Mesothelial cell of epicardium (in vitro differentiated cells): ENCODE measurements around the gene CEP70. TPM values are rescaled to one million over a fixed set of nuclear protein-coding genes. Genes with fewer than 3 reads are reported as not detected.
"Not testable (repeated sequence)": the region's sequence is repeated elsewhere in the genome, so short reads cannot be mapped to it uniquely, and the experiment has no call there.

Experiments
- DNase-seq, 2 experiments: peaks; one replicate each; pipeline ENCODE4 v3.0.0; 2021; ENCODE audit warnings: low spot score in 2 of 2; ENCODE audit not compliant: unreplicated experiment in 2 of 2
- H3K27ac Mint-ChIP-seq: 2 replicates; pipeline ENCODE4 v1.8.0; 2021; ENCODE audit warnings: mixed read lengths
- H3K27me3 Mint-ChIP-seq: 2 replicates; pipeline ENCODE4 v1.8.0; 2021; ENCODE audit warnings: low read depth, mixed read lengths
- H3K36me3 Mint-ChIP-seq: 2 replicates; pipeline ENCODE4 v1.8.0; 2021; ENCODE audit warnings: mixed read lengths
- H3K4me1 Mint-ChIP-seq: 2 replicates; pipeline ENCODE4 v1.8.0; 2021; ENCODE audit warnings: mixed read lengths
- H3K4me3 Mint-ChIP-seq: 2 replicates; pipeline ENCODE4 v1.8.0; 2021; ENCODE audit warnings: mild to moderate bottlenecking, moderate library complexity, mixed read lengths
- H3K9me3 Mint-ChIP-seq: 2 replicates; pipeline ENCODE4 v1.8.0; 2021; ENCODE audit warnings: mixed read lengths
- total RNA-seq: library from RNA; stranded (reverse); gene quantifications from 3 replicates; pipeline ENCODE4 v1.2.1, GENCODE V29; 2021
- TF ChIP-seq, protein P1 (sequence below): fragments of 200-600 bp; sonication (generic); IDR thresholded peaks from one replicate; pipeline ENCODE4 v1.5.0; 2021; ENCODE audit warnings: antibody characterized with exemption; ENCODE audit not compliant: unreplicated experiment

Gene CEP70
- total RNA-seq, 1 donor from 2014 or later: 51.5 TPM

DNA sequence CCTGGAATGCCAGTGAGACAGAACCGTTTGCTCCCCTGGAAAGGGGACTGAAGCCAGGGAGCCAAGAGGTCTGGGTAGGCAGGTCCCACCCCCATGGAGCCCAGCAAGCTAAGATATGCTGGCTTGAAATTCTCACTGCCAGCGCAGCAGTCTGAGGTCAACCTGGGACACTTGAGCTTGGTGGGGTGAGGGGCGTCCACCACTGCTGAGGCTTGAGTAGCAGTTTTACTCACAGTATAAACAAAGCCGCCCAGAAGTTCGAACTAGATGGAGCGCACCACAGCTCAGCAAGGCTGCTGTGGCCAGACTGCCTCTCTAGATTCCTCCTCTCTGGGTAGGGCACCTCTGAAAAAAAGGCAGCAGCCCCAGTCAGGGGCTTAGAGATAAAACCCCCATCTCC is 33.6 kb downstream of the CEP70 start:
- no peak for DNase-seq
- H3K4me3 Mint-ChIP-seq: no peak overlapping the region
- peaks cover 99% of the 10 kb centered on the region for H3K36me3 Mint-ChIP-seq
- no peaks in the 10 kb centered on the region for H3K27me3 Mint-ChIP-seq
- H3K4me1 Mint-ChIP-seq: no peaks in the 10 kb centered on the region
- peaks cover 69% of the 10 kb centered on the region for H3K9me3 Mint-ChIP-seq
- TF ChIP-seq, protein P1, sequence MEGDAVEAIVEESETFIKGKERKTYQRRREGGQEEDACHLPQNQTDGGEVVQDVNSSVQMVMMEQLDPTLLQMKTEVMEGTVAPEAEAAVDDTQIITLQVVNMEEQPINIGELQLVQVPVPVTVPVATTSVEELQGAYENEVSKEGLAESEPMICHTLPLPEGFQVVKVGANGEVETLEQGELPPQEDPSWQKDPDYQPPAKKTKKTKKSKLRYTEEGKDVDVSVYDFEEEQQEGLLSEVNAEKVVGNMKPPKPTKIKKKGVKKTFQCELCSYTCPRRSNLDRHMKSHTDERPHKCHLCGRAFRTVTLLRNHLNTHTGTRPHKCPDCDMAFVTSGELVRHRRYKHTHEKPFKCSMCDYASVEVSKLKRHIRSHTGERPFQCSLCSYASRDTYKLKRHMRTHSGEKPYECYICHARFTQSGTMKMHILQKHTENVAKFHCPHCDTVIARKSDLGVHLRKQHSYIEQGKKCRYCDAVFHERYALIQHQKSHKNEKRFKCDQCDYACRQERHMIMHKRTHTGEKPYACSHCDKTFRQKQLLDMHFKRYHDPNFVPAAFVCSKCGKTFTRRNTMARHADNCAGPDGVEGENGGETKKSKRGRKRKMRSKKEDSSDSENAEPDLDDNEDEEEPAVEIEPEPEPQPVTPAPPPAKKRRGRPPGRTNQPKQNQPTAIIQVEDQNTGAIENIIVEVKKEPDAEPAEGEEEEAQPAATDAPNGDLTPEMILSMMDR: no peak
- no peak overlapping the region for H3K27ac Mint-ChIP-seq

DNA sequence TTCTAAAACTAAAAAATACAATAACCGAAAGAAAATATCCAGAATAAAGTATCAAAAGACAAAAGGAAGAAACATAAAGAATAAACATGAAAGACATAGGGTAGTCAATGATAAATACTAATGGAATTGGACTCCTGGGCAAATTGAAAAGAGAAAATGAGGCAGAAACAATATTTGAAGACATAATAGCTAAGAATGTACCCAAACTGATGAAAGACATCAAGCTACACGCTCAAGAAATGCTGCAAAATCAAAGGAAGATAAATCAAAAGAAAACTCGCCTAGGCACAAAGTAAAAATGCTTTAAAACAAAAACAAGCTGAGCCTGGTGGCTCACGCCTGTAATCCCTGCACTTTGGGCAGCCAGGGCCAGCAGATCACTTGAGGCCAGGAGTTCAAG is 34.9 kb downstream of the CEP70 start:
- H3K9me3 Mint-ChIP-seq: peaks cover 63% of the 10 kb centered on the region
- H3K36me3 Mint-ChIP-seq: peaks cover 98% of the 10 kb centered on the region
- TF ChIP-seq, protein P1: no peak
- H3K4me3 Mint-ChIP-seq: no peak overlapping the region
- H3K27me3 Mint-ChIP-seq: no peaks in the 10 kb centered on the region
- DNase-seq: no peak
- no peak overlapping the region for H3K27ac Mint-ChIP-seq
- no peaks in the 10 kb centered on the region for H3K4me1 Mint-ChIP-seq

DNA sequence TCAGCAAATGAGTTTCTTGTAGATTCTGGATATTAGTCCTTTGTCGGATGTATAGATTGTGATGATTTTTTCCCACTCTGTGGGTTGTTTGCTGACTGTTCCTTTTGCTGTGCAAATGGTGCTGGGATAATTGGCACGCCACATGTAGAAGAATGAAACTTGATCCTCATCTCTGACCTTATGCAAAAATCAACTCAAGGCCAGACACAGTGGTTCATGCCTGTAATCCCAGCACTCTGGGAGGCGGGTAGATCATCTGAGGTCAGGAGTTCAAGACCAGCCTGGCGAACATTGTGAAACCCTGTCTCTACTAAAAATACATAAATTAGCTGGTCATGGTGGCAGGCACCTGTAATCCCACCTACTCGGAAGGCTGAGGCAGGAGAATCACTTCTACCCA is 39.3 kb downstream of the CEP70 start:
- H3K4me3 Mint-ChIP-seq, H3K27me3 Mint-ChIP-seq, DNase-seq, H3K4me1 Mint-ChIP-seq, H3K27ac Mint-ChIP-seq: not testable (repeated sequence)
- Mint-ChIP-seq H3K9me3 (peaks cover 71% of the 10 kb centered on the region), H3K36me3 (peaks cover 94% of the 10 kb centered on the region)

DNA sequence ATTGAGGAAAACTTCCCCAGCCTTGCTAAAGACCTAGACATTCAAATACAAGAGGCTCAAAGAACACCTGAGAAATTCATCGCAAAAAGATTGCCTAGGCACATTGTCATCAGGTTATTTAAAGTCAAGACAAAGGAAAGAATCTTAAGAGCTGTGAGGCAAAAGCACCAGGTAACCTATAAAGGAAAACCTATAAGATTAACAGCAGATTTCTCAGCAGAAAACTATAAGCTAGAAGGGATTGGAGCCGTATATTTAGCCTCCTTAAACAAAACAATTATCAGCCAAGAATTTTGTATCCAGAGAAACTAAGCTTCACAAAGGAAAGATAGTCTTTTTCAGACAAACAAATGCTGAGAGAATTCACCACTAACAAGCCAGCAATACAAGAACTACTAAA is 43.1 kb downstream of the CEP70 start:
- not testable (repeated sequence) for H3K4me3 Mint-ChIP-seq, DNase-seq, H3K27me3 Mint-ChIP-seq, H3K4me1 Mint-ChIP-seq, H3K27ac Mint-ChIP-seq
- peaks cover 96% of the 10 kb centered on the region for H3K36me3 Mint-ChIP-seq
- peaks cover 72% of the 10 kb centered on the region for H3K9me3 Mint-ChIP-seq

DNA sequence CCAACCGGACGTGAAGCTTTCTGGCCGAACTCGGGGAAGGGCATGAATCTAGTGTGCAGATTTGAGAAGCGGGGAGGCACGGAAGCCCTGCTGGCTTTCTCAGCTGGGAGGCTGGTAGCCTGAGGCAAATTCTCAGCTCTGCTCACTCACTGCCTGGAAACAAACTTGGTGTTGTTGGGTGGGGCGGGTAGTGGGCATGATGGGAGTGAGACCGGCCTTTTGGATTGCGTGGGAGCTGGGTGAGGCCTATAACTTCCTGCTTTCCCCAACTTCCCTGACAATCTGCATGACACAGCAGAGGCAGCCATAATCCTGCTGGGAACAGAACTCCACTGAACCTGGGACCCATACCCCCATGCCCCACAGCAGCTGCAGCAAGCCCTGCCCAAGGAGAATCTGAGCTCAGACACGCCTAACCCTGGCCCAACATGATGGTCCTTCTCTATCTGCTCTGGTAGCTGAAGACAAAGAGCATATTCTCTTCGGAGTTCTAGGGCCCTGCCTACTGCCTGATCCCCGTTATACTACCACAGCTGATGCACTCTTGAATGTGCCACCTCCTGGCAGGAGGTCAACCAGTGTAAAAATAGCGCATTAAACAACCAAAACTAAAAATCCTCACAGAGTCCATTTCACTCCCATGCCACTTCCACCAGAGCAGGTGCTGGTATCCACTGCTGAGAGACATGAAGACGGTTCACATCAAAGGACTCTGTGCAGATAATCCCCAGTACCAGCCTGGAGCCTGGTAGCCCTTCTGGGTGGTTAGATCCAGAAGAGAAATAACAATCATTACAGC is 44.7 kb downstream of the CEP70 start:
- H3K4me3 Mint-ChIP-seq: no peak overlapping the region
- H3K9me3 Mint-ChIP-seq: peaks cover 71% of the 10 kb centered on the region
- no peaks in the 10 kb centered on the region for H3K27me3 Mint-ChIP-seq
- TF ChIP-seq, protein P1: no peak
- H3K27ac Mint-ChIP-seq: no peak overlapping the region
- no peaks in the 10 kb centered on the region for H3K4me1 Mint-ChIP-seq
- H3K36me3 Mint-ChIP-seq: peaks cover 96% of the 10 kb centered on the region
- DNase-seq: no peak

DNA sequence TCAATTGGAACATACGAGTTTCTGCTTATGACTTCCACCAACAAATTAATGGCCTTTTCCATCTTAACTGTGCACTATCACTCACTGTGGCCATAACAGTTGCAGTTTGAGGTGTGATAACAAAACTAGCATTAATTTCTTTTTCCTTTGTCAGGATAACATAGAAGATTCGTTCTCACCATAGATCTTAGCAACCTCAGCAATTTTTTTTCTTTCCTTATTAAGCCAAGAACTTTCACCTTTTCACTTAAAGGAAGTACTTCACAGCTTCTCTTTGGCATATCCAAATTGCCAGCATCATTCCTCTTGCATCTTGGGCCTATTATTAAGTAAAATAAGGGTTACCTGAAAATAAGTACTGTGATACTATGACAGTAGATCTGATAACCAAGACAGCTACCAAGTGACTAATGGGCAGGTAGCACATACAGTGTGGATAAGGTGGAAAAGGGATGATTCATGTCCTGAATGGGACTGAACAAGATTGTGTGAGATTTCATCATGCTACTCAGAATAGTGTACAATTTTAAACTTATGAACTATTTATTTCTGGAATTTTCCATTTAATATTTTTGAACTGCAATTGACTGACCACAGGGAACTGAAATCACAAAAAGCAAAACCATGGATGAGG is 46.6 kb downstream of the CEP70 start:
- peaks cover 66% of the 10 kb centered on the region for H3K9me3 Mint-ChIP-seq
- DNase-seq: no peak
- peaks cover 95% of the 10 kb centered on the region for H3K36me3 Mint-ChIP-seq

More for the DNA sequence above, 46.6 kb downstream of the CEP70 start:
- no peak overlapping the region for H3K4me3 Mint-ChIP-seq
- H3K4me1 Mint-ChIP-seq: no peaks in the 10 kb centered on the region
- no peak overlapping the region for H3K27ac Mint-ChIP-seq
- H3K27me3 Mint-ChIP-seq: no peaks in the 10 kb centered on the region
- TF ChIP-seq, protein P1: no peak
